HepG2 (cell line): ENCODE data around the gene C14orf119. TPM values are rescaled to one million over a fixed set of nuclear protein-coding genes. Genes with fewer than 3 reads are reported as not detected.

ENCODE experiments used
- ATAC-seq: fragments of 200-7000 bp; cut with Tn5 transposase; 3 replicates; pipeline ENCODE4 v1.9.1; 2020; ENCODE audit warnings: mild to moderate bottlenecking, moderate library complexity
- BruUV-seq: library from RNA; stranded (reverse); fragments of 400-500 nt; replicated peaks from 2 replicates; lab custom pipeline; 2021; lab: Mats Ljungman, UMichigan
- CTCF ChIA-PET: fragments of 300-600 bp; formaldehyde crosslinking; extraction: SDS; loops from one replicate; lab custom pipeline; 2021; ENCODE audit warnings: low total read pairs, inconsistent platforms, low intra/inter-chr PET ratio; lab: Yijun Ruan, JAX
- POLR2A ChIA-PET: fragments of 350-600 bp; sonication (Branson Sonifier 250); formaldehyde crosslinking; loops from one replicate; lab custom pipeline; 2020; ENCODE audit warnings: antibody characterized with exemption, inconsistent platforms; lab: Yijun Ruan, JAX
- DNase-seq: peaks from one replicate; pipeline ENCODE4 v3.0.0-alpha.2; 2015; ENCODE audit warnings: low spot score
- FAIRE-seq: peaks from 3 replicates; lab custom pipeline; 2011; peaks lifted over from hg19 to GRCh38; lab: Jason Lieb, UNC
- H2AFZ ChIP-seq: one replicate; pipeline ENCODE4 v1.6.1; 2011; ENCODE audit warnings: low read length, inconsistent platforms
- H3K27ac ChIP-seq: fragments of 300-600 bp; 3 replicates; pipeline ENCODE4 v1.8.0; 2011; ENCODE audit warnings: mixed run types, mild to moderate bottlenecking, mixed read lengths, low read length, inconsistent platforms; ENCODE audit not compliant: insufficient read depth; ENCODE audit errors: extremely low read length
- H3K27me3 ChIP-seq, 2 experiments: fragments of 200-600 bp in 1 of 2; 2 replicates in 1 of 2; 3 replicates in 1 of 2; pipeline versions ENCODE4 v1.6.0 to v1.8.0; 2011; ENCODE audit warnings: low read length in 2 of 2, mild to moderate bottlenecking in 2 of 2, moderate library complexity in 2 of 2, inconsistent platforms in 1 of 2; ENCODE audit not compliant: insufficient read depth in 2 of 2, control insufficient read depth in 1 of 2
- H3K36me3 ChIP-seq, 2 experiments: fragments of 200-600 bp in 1 of 2; replicated peaks in 1 of 2; 2 replicates in 1 of 2; 3 replicates in 1 of 2; pipeline versions ENCODE4 v1.5.1 to v1.8.0; 2011; ENCODE audit warnings: low read length in 2 of 2, inconsistent platforms in 1 of 2; ENCODE audit not compliant: insufficient read depth in 2 of 2, control insufficient read depth in 1 of 2
- H3K4me1 ChIP-seq: 2 replicates; pipeline ENCODE4 v1.5.1; 2012; ENCODE audit warnings: low read length, inconsistent platforms; ENCODE audit not compliant: insufficient read depth
- H3K4me2 ChIP-seq: 2 replicates; pipeline ENCODE4 v1.6.0; 2011; ENCODE audit warnings: low read depth, low read length, inconsistent platforms
- H3K4me3 ChIP-seq, 3 experiments: fragments of 200-600 bp in 1 of 3; sonication (generic), shearing (Covaris generic) in 1 of 3; replicated peaks in 1 of 3; 2 replicates each; pipeline ENCODE4 v1.5.1; 2011 to 2016; ENCODE audit warnings: low read length in 3 of 3, inconsistent platforms in 2 of 3, low read depth in 2 of 3, mild to moderate bottlenecking in 2 of 3, control low read depth in 1 of 3, mixed read lengths in 1 of 3; ENCODE audit not compliant: insufficient read depth in 1 of 3
- H3K79me2 ChIP-seq: one replicate; pipeline ENCODE4 v1.6.1; 2011; ENCODE audit warnings: low read length, inconsistent platforms; ENCODE audit not compliant: insufficient read depth
- H3K9ac ChIP-seq: 2 replicates; pipeline ENCODE4 v1.6.0; 2011; ENCODE audit warnings: mild to moderate bottlenecking, low read depth, low read length, inconsistent platforms; ENCODE audit not compliant: insufficient read depth
- H3K9me3 ChIP-seq: 2 replicates; pipeline ENCODE4 v1.5.1; 2012; ENCODE audit warnings: mild to moderate bottlenecking, low read length
- H4K20me1 ChIP-seq: 2 replicates; pipeline ENCODE4 v1.6.0; 2011; ENCODE audit warnings: inconsistent platforms, mild to moderate bottlenecking, low read length, moderate library complexity; ENCODE audit not compliant: insufficient read depth
- AGO1 ChIP-seq: fragments of 200-400 bp; formaldehyde crosslinking; IDR thresholded peaks from 2 replicates; pipeline ENCODE4 v1.6.1; 2017; ENCODE audit warnings: mild to moderate bottlenecking, low read depth, low read length, moderate library complexity; ENCODE audit not compliant: poor library complexity, severe bottlenecking
- ARHGAP35 ChIP-seq: sonication (generic); formaldehyde crosslinking; IDR thresholded peaks from 2 replicates; pipeline ENCODE4 v1.9.0; 2022; ENCODE audit warnings: mild to moderate bottlenecking, inconsistent platforms, moderate library complexity, missing genetic modification reagents, borderline replicate concordance
- GPN1 ChIP-seq: sonication (generic); formaldehyde crosslinking; IDR thresholded peaks from 2 replicates; pipeline ENCODE4 v1.5.1; 2020; ENCODE audit warnings: missing genetic modification reagents, borderline replicate concordance
- MAZ ChIP-seq, 2 experiments: sonication (generic) in 1 of 2; formaldehyde crosslinking in 1 of 2; IDR thresholded peaks; 2 replicates each; pipeline versions ENCODE4 v1.5.0 to v1.6.1; 2012 to 2020; ENCODE audit warnings: low read depth in 2 of 2, mild to moderate bottlenecking in 2 of 2, borderline replicate concordance in 1 of 2, improper control_type of control experiment in 1 of 2, low read length in 1 of 2, missing genetic modification reagents in 1 of 2, moderate library complexity in 1 of 2
- NR2F1 ChIP-seq, 2 experiments: fragments of 450-650 bp in 1 of 2; formaldehyde crosslinking in 1 of 2; IDR thresholded peaks; 2 replicates each; pipeline versions ENCODE4 v1.5.0 to v1.6.1; 2016 to 2020; ENCODE audit warnings: mild to moderate bottlenecking in 1 of 2, missing compliant biosample characterization in 1 of 2, missing genetic modification reagents in 1 of 2, moderate library complexity in 1 of 2
- NR3C1 ChIP-seq: sonication (generic); formaldehyde crosslinking; IDR thresholded peaks from 2 replicates; pipeline ENCODE4 v1.4.0; 2020; ENCODE audit warnings: missing genetic modification reagents
- SP4 ChIP-seq: sonication (generic); formaldehyde crosslinking; IDR thresholded peaks from 2 replicates; pipeline ENCODE4 v1.8.1; 2023; ENCODE audit warnings: mild to moderate bottlenecking, missing genetic modification reagents
- SUZ12 ChIP-seq: fragments of 150-350 bp; IDR thresholded peaks from 2 replicates; pipeline ENCODE4 v1.6.1; 2014; ENCODE audit warnings: low read depth, low read length
- ZNF274 ChIP-seq: sonication (generic); formaldehyde crosslinking; IDR thresholded peaks from 2 replicates; pipeline ENCODE4 v1.5.1; 2020; ENCODE audit warnings: mild to moderate bottlenecking, missing genetic modification reagents
- ZNF598 ChIP-seq: sonication (generic); formaldehyde crosslinking; IDR thresholded peaks from 2 replicates; pipeline ENCODE4 v1.5.1; 2020; ENCODE audit warnings: mild to moderate bottlenecking, missing genetic modification reagents, borderline replicate concordance
- ZNF788 ChIP-seq: sonication (generic); formaldehyde crosslinking; IDR thresholded peaks from 2 replicates; pipeline ENCODE4 v1.5.0; 2020; ENCODE audit warnings: mild to moderate bottlenecking, missing genetic modification reagents, borderline replicate concordance
- WGBS: methylation state at CpG from one replicate; pipeline ENCODE4 v1.1.6; 2017; ENCODE audit warnings: low lambda C conversion rate; 5-methylcytosine and 5-hydroxymethylcytosine counted together
- in situ Hi-C: cut with HindIII; loops from 2 replicates; pipeline ENCODE4 v1.10.0; 2017; ENCODE audit warnings: low pct_unique_long_range_greater_than_20kb; ENCODE audit not compliant: extremely low pct_ligation_motif_present
- intact Hi-C: fragments of 100-400 bp; cut with micrococcal nuclease; formaldehyde crosslinking; loops from one replicate; pipeline ENCODE4 v1.10.0; 2022; ENCODE audit not compliant: unreplicated experiment
- polyA plus RNA-seq, 8 experiments: library from polyadenylated mRNA; depleted of rRNA in 3 of 8; stranded (reverse) in 7 of 8; unstranded in 1 of 8; fragments of >200 nt; fragmentation: Illumina TruSeq in 4 of 8; extraction: Trizol in 4 of 8; gene quantifications; 2 replicates each; pipeline versions ENCODE4 v1.2.1 to v1.2.3, GENCODE V29; 2011 to 2016; ENCODE audit warnings: low read depth in 4 of 8, missing spikeins in 1 of 8, mixed read lengths in 1 of 8; ENCODE audit not compliant: insufficient read depth in 1 of 8
- total RNA-seq, 5 experiments: library from RNA; depleted of rRNA; stranded (reverse); fragments of >200 nt; fragmentation: Illumina TruSeq; extraction: Trizol; gene quantifications; 2 replicates each; pipeline ENCODE4 v1.2.3, GENCODE V29; 2016; ENCODE audit warnings: low read depth in 1 of 5
- TF ChIP-seq, protein P1 (sequence below): sonication (generic); formaldehyde crosslinking; IDR thresholded peaks from 2 replicates; pipeline ENCODE4 v1.5.0; 2020; ENCODE audit warnings: missing genetic modification reagents, mild to moderate bottlenecking, borderline replicate concordance
- TF ChIP-seq, protein P2 (sequence below): sonication (generic); formaldehyde crosslinking; IDR thresholded peaks from 2 replicates; pipeline ENCODE4 v1.5.1; 2020; ENCODE audit warnings: missing genetic modification reagents, mild to moderate bottlenecking, borderline replicate concordance
- TF ChIP-seq, protein P3 (sequence below): IDR thresholded peaks from 2 replicates; pipeline ENCODE4 v1.6.1; 2016; ENCODE audit warnings: control low read depth

C14orf119 gene
- total and polyA plus RNA-seq, 2 of the 13 experiments (the other 11 are each of a cell fraction or from before 2014, with no cell fraction given): 117 to 206 TPM

DNA sequence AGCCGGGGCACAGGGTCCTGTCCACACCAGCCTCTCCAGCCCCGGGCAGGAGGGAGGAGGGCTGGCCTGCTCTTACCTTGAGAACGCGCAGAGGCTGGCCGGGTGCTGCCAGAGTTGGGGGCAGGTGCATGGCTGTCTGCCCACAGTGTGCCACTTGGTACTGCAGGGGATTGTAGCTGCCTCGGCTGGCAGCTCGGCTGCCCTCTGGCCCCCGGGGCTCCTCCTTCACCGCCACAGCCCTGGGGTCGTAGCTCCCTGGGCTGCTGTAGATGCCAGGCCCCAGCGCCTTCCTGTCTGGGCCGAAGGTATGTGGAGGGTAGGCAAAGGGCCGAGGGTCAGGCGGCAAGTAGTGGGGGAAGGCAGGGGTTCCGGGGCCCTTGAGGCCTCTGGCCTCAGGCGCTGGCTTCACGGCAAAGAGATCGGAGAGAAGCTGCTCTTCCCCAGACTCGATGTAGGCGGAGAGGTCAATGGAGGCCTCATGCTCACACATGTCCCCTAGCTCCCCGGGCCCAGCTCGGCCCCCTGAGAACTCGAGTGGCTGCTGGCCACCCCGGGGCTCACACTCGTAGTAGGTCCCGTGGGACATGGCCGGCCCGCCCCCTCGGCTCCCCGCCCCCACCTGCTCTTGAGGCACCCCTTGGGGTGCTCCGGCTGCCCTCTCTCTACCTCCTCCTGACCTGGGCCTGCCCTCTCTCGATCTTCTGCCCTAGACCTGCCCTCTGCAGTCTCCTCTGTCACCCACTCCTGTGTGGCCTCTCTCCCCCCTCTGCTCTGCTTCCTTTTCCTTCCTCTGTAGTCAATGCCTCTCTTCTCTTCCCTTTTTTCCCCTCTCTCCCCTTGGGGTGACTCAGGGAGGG, 23.4 kb downstream of the C14orf119 start, which contains the start of gene CEBPE:
TSS of gene CEBPE (minus strand) at position 750 of the 857 bp plus-strand sequence. CDS start at position 586, 164 bp downstream.
- peaks cover 41% of the 10 kb centered on the region for H3K4me1 ChIP-seq
- peak within 1 kb of the TSS; percentile 19; the same call in 1 of the 2 replicates for H3K9ac ChIP-seq
- peak within 1 kb of the TSS; percentile 2 to 63 (median 14); a peak in 3 of 6 replicates for H3K4me3 ChIP-seq
- no TSS peak for BruUV-seq
- ATAC-seq (peak; percentile 20), FAIRE-seq (no peak), DNase-seq (no peak)
- no peaks in the 10 kb centered on the region for H4K20me1 ChIP-seq
- H2AFZ ChIP-seq: no peak within 1 kb of the TSS
- peak within 1 kb of the TSS; percentile 64 for H3K4me2 ChIP-seq
- in situ Hi-C loops (no loop called here), intact Hi-C loops (no loop called here)
- ChIA-PET POLR2A (interaction anchor here (2.2 kb wide), 1 partner anchor 23 kb away, joined by 17 read pairs; the partner anchor contains the start of genes ACIN1 and C14orf119), CTCF (interaction anchor here (1.2 to 9.6 kb wide), 2 partner anchors 47 to 66 kb away, joined by 3 to 493 read pairs; partner anchors contain the start of gene SLC7A8)
- H3K27me3 ChIP-seq: peaks cover 52 to 94% of the 10 kb centered on the region in 2 experiments
- no peak within 1 kb of the TSS for H3K27ac ChIP-seq
- no peaks in the 10 kb centered on the region for H3K9me3 ChIP-seq
- 20% methylated on average over 32 of the region's 32 CpGs for WGBS
- H3K79me2 ChIP-seq: no peaks in the 10 kb centered on the region
- H3K36me3 ChIP-seq: no peaks in the 10 kb centered on the region
- 0 out of 2 replicates have a peak, but pooled peaks have one; percentile 24 for TF ChIP-seq MAZ (IDR thresholded peaks at IDR 0.05; ENCODE audit: borderline replicate concordance, low read depth, low read length)
- TF ChIP-seq MAZ (CRISPR knock-in tag; IDR thresholded peaks at IDR 0.05; ENCODE audit: low read depth): no peak
- TF ChIP-seq AGO1: peak; percentile 22
- TF ChIP-seq ZNF788 (CRISPR knock-in tag): no peak
- TF ChIP-seq, protein P1, sequence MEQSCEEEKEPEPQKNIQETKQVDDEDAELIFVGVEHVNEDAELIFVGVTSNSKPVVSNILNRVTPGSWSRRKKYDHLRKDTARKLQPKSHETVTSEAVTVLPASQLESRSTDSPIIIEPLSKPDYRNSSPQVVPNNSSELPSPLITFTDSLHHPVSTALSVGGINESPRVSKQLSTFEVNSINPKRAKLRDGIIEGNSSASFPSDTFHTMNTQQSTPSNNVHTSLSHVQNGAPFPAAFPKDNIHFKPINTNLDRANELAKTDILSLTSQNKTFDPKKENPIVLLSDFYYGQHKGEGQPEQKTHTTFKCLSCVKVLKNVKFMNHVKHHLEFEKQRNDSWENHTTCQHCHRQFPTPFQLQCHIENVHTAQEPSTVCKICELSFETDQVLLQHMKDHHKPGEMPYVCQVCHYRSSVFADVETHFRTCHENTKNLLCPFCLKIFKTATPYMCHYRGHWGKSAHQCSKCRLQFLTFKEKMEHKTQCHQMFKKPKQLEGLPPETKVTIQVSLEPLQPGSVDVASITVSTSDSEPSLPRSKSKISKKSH (CRISPR knock-in tag): peak; percentile 67; the same call in 1 of the 2 replicates
- no peak for TF ChIP-seq NR3C1
- no peak for TF ChIP-seq NR2F1 (CRISPR knock-in tag; IDR thresholded peaks at IDR 0.05)
- no peak for TF ChIP-seq SUZ12
- TF ChIP-seq ARHGAP35: no peak
- TF ChIP-seq, protein P2, sequence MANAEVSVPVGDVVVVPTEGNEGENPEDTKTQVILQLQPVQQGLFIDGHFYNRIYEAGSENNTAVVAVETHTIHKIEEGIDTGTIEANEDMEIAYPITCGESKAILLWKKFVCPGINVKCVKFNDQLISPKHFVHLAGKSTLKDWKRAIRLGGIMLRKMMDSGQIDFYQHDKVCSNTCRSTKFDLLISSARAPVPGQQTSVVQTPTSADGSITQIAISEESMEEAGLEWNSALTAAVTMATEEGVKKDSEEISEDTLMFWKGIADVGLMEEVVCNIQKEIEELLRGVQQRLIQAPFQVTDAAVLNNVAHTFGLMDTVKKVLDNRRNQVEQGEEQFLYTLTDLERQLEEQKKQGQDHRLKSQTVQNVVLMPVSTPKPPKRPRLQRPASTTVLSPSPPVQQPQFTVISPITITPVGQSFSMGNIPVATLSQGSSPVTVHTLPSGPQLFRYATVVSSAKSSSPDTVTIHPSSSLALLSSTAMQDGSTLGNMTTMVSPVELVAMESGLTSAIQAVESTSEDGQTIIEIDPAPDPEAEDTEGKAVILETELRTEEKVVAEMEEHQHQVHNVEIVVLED (CRISPR knock-in tag): no peak
- TF ChIP-seq, protein P3, sequence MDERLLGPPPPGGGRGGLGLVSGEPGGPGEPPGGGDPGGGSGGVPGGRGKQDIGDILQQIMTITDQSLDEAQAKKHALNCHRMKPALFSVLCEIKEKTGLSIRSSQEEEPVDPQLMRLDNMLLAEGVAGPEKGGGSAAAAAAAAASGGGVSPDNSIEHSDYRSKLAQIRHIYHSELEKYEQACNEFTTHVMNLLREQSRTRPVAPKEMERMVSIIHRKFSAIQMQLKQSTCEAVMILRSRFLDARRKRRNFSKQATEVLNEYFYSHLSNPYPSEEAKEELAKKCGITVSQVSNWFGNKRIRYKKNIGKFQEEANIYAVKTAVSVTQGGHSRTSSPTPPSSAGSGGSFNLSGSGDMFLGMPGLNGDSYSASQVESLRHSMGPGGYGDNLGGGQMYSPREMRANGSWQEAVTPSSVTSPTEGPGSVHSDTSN (CRISPR knock-in tag): no peak
- TF ChIP-seq GPN1: no peak
- TF ChIP-seq ZNF274 (CRISPR knock-in tag): peak; percentile 22; the same call in 1 of the 2 replicates
- no peak for TF ChIP-seq SP4 (CRISPR knock-in tag)
- peak; percentile 62; the same call in 1 of the 2 replicates for TF ChIP-seq ZNF598 (CRISPR knock-in tag)
